A204.1 (cell line): ENCODE measurements around the gene ARHGAP24.
"Not testable (repeated sequence)": the region's sequence is repeated elsewhere in the genome, so short reads cannot be mapped to it uniquely, and the experiment has no call there.

Experiments
- FAIRE-seq: peaks from 2 replicates; lab custom pipeline; 2012; peaks lifted over from hg19 to GRCh38; lab: Jason Lieb, UNC

Gene ARHGAP24

DNA sequence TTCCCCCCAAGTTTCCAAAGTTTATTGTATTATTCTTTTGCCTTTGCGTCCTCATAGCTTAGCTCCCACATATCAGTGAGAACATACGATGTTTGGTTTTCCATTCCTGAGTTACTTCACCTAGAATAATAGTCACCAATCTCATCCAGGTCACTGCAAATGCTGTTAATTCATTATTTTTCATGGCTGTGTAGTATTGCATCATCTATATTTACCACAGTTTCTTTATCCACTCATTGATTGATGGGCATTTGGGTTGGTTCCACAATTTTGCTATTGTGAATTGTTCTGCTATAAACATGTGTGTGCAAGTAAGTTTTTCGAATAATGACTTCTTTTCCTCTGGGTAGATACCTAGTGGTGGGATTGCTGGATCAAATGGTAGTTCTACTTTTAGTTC, 43.6 kb downstream of the ARHGAP24 start:
- not testable (repeated sequence) for FAIRE-seq

GRCh38 chr4:85520765-85521749, 46.1 kb downstream of the ARHGAP24 start:
- FAIRE-seq = no peak

DNA sequence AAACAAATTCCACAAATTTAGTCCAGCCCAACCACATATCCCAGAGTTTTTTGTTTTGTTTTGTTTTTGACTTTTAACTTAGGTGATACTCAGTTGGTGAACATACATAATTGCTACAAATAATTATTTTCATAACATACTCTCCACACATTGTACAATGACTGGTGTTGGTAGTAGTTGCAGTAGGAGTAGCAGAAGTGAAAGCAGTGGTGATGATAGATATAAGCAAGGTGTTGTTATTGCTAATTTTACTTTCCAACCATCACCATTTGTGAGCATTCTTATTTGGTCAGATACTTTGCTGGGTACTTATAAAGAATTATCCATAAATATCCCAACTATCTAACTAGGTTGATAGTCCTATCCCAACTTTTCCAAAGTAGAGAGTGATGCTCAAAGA, 47.3 kb downstream of the ARHGAP24 start:
- FAIRE-seq = no peak

DNA sequence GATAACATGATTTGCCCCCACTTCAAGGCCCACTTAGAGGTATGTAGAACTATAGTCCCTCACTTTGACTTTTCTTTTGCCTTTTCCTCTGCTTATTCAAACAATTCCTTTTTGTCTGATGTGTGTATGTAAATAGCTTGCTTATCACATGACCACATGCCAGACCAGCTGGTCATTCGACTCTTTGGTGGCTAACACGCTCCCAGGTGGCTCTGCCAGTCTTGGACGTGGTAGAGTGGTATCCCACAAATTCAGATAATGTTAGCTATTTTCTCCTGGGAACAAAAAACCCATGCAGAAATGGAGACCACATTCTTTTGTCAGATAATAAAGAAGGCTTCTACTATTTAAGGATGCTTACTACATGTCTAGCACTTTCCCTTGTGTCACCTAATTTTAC, 47.9 kb downstream of the ARHGAP24 start:
- FAIRE-seq = no peak

- FAIRE-seq = no peak
Measured at GRCh38 chr4:85527815-85528214, 52.9 kb downstream of the ARHGAP24 start.

DNA sequence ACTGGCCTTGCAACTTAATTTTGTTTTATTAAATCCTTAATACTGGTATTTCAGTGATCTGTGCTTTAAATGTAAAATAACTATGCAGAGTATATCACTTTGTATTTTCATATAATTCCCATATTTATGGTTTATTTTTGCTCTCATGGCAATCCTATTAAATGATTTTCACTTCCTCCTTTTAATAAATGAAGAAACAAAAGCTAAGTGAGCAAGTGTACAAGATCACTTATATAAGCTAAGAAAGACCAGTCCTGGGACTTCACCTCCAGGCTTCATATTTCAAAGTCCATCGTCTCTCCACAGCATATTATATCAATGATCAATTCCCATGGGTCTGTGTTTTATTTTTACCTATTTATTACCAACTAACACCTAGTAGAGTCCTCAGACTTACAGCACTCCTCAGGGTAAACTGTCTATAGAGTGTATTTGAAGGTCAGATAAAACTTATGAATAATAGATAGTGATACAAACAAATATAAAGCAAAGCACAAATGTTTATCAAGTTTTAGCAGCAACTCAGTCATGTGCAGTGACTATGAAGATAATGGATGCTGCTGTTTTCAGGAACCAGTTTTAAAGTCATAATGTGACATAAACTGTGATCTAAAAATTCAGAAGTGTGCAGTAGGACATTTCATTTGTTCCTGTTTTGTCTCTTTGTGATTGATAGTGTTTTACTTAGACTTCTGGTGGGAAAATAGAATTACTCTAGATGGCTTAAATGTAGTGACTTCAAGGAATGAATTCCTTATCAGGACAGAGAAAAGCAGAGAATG, 56.8 kb downstream of the ARHGAP24 start:
- FAIRE-seq = no peak

GRCh38 chr4:85534120-85534519, 59.2 kb downstream of the ARHGAP24 start:
- no peak for FAIRE-seq

DNA sequence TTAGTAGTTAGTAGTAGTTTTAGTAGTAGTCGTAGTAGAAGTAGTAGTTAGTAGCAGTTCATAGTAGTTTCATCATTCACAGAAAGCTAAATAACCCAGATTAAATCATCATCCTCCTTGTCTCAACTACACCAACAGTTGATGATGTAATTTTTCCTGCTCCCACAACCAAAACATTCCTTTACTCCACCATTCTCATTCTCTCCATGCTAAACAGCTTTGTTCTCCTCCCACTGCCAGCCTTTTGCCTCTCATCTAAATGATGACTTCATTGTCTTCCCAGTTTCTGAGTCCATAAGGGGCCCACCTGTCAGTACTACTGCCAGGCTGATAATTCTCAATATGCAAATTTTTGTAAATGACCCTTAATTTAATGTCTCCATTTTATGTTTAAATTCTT, 68.9 kb downstream of the ARHGAP24 start:
- no peak for FAIRE-seq

- FAIRE-seq = no peak
Measured at GRCh38 chr4:85544751-85545150, 69.8 kb downstream of the ARHGAP24 start.

- no peak for FAIRE-seq
Measured at GRCh38 chr4:85548116-85548515, 73.2 kb downstream of the ARHGAP24 start.

DNA sequence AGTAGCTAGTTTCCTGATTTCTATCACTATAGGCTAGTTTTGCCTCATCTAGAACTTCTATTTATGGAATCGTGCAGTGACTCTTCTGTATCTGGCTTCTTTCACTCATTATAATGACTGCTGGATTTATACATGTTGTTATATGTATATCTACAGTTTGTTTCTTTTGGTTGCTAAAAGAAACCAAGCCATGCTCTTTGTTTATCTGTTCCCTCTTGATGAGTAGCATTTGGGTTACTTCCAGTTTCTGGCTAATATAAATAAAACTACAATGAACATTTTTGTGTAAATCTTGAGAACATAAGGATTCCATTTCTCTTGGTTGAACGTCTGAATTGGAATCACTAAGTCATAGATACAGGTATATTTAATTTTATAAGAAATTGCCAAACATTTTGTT, 73.9 kb downstream of the ARHGAP24 start:
- FAIRE-seq = no peak

DNA sequence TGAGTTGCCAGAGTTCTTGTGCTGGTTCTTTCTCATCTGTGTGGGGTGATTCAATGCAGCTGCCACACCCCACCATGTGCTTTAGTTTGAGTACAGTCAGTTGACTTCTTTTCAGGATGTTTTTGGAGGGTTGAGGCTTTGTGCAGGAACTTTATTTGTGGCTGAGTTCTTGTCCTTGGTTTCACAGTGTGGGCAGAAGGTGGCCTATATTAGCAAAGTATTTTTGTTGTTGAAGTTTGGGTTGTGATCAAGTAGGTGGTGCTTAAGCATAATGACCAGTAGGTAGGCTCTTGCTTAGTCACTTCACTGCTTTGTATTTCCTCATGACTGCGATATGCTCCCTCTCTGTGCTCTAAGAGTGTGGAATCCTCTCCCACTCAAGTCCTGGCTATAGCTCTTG, 80.3 kb downstream of the ARHGAP24 start:
- FAIRE-seq = no peak

- no peak for FAIRE-seq
Measured at GRCh38 chr4:85556283-85556682, 81.3 kb downstream of the ARHGAP24 start.

- no peak for FAIRE-seq
Measured at GRCh38 chr4:85557016-85557901, 82.3 kb downstream of the ARHGAP24 start.

DNA sequence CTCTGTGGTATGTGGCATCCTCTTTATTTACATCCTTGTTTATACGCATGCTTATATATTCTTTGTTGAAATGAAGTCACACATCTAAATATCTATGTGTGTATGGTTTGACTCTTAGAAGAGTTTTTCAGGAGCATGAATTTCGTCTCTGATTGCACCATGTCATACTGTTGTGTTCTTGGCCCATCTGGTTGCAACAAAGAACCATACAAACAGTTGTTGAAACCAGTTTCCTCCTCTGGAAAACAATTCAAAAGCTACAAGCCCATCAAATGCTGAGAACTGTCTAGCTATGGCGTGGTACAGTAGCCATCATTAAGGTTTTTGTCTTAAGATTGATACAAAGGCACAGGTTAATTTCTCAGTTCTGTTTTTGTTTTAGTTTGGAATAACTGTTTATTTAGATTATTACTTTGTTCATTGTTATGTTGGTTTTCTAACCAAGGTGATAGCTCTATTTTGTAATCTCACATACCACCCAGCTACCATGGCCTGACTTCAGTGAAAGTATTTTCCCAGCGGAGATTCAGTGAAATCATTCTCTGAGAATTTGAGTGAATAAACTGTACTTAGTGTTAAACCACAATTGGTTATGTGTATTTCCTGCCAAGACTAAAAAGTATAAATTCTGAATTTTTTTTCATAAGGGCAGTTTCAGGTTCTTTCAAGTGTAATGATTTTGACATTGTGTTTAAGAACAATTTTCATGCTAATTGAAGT, 91.0 kb downstream of the ARHGAP24 start:
- no peak for FAIRE-seq

DNA sequence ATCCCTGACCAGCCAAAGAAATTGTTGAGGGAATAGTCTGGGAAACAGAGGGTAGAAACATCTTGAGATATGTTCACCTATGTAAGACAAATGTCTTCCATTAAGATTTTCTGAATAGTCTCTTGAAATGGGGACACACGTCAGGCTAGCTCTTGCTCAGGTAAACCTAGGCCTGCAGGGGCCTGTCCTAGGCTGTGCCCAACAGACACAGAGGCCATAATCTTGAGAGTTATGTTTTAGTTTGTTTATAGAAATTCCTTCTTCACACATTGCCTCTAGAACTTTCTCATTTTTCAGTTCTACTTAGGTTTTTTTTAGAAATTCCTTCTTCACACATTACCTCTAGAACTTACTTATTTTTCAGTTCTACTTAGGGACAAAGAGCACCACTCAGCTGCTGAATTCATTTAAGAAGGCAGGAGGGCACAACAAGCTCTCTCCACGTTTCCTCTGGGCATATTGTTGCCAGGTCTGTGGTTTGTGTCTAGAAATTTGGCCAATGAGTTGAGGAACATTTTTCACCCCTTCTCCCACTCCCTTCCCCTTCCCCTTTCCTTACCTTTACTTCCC, 94.9 kb downstream of the ARHGAP24 start:
- no peak for FAIRE-seq

DNA sequence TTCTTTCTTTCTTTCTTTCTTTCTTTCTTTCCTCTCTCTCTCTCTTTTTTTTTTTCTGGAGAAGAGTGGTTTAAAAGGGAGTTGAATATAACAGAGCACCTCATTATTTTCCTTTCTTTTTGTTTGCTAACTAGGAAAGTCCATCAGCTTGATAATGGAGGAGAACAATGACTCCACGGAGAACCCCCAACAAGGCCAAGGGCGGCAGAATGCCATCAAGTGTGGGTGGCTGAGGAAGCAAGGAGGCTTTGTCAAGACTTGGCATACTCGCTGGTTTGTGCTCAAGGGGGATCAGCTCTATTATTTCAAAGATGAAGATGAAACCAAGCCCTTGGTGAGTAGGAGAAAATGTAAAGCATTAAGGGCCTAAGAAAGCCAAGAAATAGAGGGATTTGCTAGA, 95.4 kb downstream of the ARHGAP24 start:
- no peak for FAIRE-seq

GRCh38 chr4:85571008-85571407, 96.1 kb downstream of the ARHGAP24 start:
- no peak for FAIRE-seq

DNA sequence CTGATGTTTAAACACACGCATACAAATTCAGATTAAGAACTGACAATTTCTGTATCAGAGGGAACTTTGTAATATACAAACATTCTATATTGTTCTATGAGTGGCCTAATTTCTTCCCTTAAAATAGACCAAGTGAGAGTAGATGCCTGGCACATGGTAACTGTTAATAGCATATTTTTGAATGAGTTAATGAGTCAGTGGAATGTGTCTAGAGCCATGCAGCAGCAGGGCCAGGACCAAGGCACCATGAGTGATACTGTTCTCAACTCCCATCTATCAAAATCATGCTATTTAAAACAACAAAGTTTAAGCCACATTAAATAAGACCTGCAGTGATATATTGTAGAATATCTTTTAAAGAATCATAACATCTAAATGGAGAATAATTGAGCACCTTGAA, 98.3 kb downstream of the ARHGAP24 start:
- FAIRE-seq = no peak

DNA sequence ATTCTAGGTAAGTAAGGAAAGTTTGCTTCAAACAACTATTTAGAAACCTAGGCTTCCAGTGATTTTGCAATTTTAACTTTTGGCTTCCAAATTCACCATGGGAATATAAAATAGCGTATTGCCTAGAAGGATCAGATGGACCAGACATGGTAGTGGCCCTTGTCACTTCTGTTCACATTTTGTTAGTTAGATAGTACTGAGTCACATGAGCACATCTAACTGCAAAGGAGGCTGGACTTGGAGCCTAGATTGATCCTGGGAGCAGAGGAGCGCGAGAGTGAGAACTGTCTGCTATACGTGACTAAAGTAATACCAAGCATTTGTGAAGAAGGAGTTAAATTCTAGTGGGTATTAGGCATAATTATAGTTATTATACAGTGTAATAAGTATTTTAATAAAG, 102.4 kb downstream of the ARHGAP24 start:
- FAIRE-seq = no peak

- FAIRE-seq = no peak
Measured at GRCh38 chr4:85579942-85580341, 105.0 kb downstream of the ARHGAP24 start.
